Smooth muscle cell of the pulmonary artery (primary cell): Measurements from ENCODE around the gene HS3ST3B1. TPM values are rescaled to one million over a fixed set of nuclear protein-coding genes. Genes with fewer than 3 reads are reported as not detected.

Experiments
- total RNA-seq: library from RNA; depleted of rRNA; stranded (reverse); fragments of >200 nt; gene quantifications from 2 replicates; pipeline ENCODE4 v1.2.3, GENCODE V29; 2014

HS3ST3B1 gene
- 0.23 and 0.46 TPM in 2 replicates for total RNA-seq

GRCh38 chr17:14300575-14301278 lies at the start of gene HS3ST3B1:
TSS of gene HS3ST3B1 (plus strand) at chr17:14301081. CDS start at chr17:14301519, 438 bp downstream.

Other genes with a start within 250 kb of the HS3ST3B1 start
- 11.9 and 12.4 TPM in 2 replicates for gene COX10, start 231.6 kb upstream of the HS3ST3B1 start, total RNA-seq
- not detected in 2 replicates for gene CDRT15, start 64.2 kb upstream of the HS3ST3B1 start, total RNA-seq